Stimulated activated CD4-positive, alpha-beta T cell treated with anti-CD3 and anti-CD28 coated beads, Interleukin-4, amount 100 ng/mL, for 4 hours (primary cell): ENCODE data around the gene JAK3.

Experiments used
- DNase-seq, 2 experiments: peaks; one replicate each; pipeline ENCODE4 v3.0.0-alpha.2; 2020

JAK3 gene

GRCh38 chr19:17837972-17838371 is 9.8 kb downstream of the JAK3 start:
- no peak for DNase-seq

GRCh38 chr19:17836530-17836929 is 11.3 kb downstream of the JAK3 start:
- no peak for DNase-seq

- DNase-seq = no peak
Observed at GRCh38 chr19:17835182-17836006, 12.4 kb downstream of the JAK3 start.

GRCh38 chr19:17834350-17835181 is 13.2 kb downstream of the JAK3 start:
- no peak for DNase-seq

- no peak for DNase-seq
Observed at GRCh38 chr19:17832443-17833208, 15.2 kb downstream of the JAK3 start.

GRCh38 chr19:17831419-17831888 is 16.3 kb downstream of the JAK3 start:
- DNase-seq = no peak

GRCh38 chr19:17830567-17831418 is 17.0 kb downstream of the JAK3 start:
- peak in 1 of 2 experiments; percentile 26 for DNase-seq

- no peak for DNase-seq
Observed at GRCh38 chr19:17829855-17830566, 17.8 kb downstream of the JAK3 start.

GRCh38 chr19:17826508-17827056 is 21.2 kb downstream of the JAK3 start:
- no peak for DNase-seq

GRCh38 chr19:17824339-17824738 is 23.4 kb downstream of the JAK3 start:
- no peak for DNase-seq

- DNase-seq = no peak
Observed at GRCh38 chr19:17821190-17821589, 26.6 kb downstream of the JAK3 start, which contains the start of gene INSL3. Gene INSL3 (minus strand): TSS chr19:17821519. CDS start chr19:17821506, 13 bp downstream.

- DNase-seq = no peak
Observed at GRCh38 chr19:17817668-17818363, 30.0 kb downstream of the JAK3 start.

- no peak for DNase-seq
Observed at GRCh38 chr19:17812099-17812498, 35.7 kb downstream of the JAK3 start.

- DNase-seq = no peak
Observed at GRCh38 chr19:17811681-17812080, 36.1 kb downstream of the JAK3 start.

- no peak for DNase-seq
Observed at GRCh38 chr19:17811103-17811502, 36.7 kb downstream of the JAK3 start.

GRCh38 chr19:17807731-17808316 is 40.0 kb downstream of the JAK3 start:
- no peak for DNase-seq

- no peak for DNase-seq
Observed at GRCh38 chr19:17806945-17807344, 40.8 kb downstream of the JAK3 start.

- DNase-seq = no peak
Observed at GRCh38 chr19:17805427-17805826, 42.4 kb downstream of the JAK3 start.

GRCh38 chr19:17803264-17803896 is 44.4 kb downstream of the JAK3 start:
- no peak for DNase-seq
